Occipital lobe (tissue), 2 donors: ENCODE measurements around the gene LARP6. TPM values are rescaled to one million over a fixed set of nuclear protein-coding genes. Genes with fewer than 3 reads are reported as not detected.
"Not testable (repeated sequence)": the region's sequence is repeated elsewhere in the genome, so short reads cannot be mapped to it uniquely, and the experiment has no call there.

Experiments used
- DNase-seq: peaks from one replicate; lab custom pipeline; 2025; lab: John Stamatoyannopoulos, UW
- total RNA-seq: library from RNA; depleted of rRNA; stranded (reverse); fragments of >200 nt; gene quantifications from one replicate; pipeline ENCODE4 v1.2.3, GENCODE V29; 2014

Gene LARP6
- total RNA-seq, 1 donor from 2014 or later: 21.5 TPM

DNA sequence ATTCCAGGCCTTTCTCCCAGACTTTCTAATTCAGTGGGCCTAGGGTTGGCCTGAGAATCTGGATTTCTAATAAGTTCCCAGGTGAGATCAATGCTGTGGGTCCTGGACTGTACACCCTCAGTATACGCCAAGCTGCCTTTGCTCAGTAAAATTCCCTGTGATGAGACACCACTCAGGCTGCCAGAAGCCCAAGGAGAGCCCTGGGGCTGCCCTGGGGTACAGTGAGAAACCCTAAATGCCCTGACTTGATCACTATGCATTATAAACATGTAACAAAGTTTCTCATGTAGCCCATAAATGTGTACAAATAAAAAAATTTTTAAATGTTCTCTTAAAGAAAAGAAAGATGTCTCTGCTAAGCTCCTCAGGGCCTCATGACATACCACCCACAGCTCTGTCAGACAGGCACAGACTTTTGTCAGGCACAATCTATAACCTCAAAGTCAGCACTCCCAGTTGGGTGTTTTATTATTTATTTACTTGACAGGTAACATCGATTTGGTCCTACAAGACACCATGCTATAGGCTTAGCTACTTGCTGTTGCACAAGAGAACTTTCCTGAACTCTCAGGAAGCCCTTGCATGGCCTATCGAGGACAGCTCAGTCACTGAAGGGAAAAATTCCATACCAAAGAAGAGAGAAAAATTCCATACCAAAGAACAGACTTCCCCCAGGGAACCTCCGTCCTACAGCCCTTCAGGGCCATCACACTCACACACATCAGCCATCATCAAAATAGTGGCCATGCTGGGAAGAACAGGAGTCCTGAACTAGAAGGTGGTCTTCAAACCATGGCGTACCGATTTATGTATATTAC is 22.7 kb downstream of the LARP6 start:
- DNase-seq: no peak

- DNase-seq: no peak
Observed at GRCh38 chr15:70830615-70831014, 23.3 kb downstream of the LARP6 start.

DNA sequence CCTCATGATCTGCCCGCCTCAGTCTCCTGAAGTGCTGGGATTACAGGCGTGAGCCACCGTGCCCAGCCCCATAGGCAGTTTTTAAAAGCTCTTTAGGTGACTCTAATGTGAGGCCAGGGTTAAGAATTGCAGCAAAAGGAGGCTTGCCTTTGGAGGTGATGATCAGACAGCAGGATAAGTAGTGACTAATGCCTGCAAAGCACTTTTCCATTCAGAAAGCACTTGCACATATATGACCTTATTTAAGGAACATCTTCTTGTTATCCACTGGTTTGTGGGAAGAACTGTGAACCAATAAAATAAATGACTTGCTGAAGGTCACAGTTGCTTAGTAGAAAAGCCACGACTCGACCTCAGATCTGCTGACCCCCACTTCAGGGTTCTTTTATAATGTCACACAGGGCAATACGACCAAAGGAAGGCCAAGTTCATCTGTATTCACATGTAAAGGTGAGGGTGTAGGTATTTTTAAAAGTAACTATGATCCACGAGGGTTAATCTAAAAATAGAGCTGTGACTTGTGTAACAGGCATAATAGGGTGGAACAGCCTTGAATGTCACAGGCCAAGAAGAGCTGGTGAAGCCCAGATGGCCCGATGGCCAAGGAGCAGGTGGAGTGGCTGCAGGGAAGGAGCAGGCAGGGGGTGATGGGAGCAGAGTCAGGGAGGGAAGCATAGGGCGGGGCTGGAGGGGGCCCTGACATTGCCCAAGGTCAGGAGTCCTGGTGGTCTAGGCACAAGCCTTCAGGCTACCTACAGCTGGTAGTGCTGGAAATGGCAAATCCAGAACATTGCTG is 24.4 kb downstream of the LARP6 start:
- no peak for DNase-seq

GRCh38 chr15:70827721-70828120 is 26.2 kb downstream of the LARP6 start:
- no peak for DNase-seq

- no peak for DNase-seq
Observed at GRCh38 chr15:70826634-70827033, 27.3 kb downstream of the LARP6 start.

DNA sequence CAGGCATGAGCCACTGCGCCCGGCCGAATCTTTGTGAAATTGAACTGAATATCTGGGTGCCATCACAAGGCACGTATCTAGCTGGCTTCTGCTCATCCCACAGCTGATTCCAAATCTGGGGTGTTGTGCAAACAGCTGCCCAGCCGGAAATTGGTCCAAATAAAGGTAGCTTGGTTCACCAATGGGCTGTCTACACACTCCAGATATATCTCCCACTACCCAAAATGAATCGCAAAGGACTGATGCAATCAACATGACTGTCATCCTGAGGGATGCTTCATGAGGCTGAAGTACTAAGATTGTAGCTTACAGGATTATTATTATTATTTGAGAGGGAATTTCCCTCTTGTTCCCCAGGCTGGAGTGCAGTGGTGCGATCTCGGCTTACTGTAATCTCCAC is 28.1 kb downstream of the LARP6 start:
- DNase-seq: no peak

GRCh38 chr15:70823196-70823595 is 30.8 kb downstream of the LARP6 start:
- no peak for DNase-seq

GRCh38 chr15:70820214-70820613 is 33.7 kb downstream of the LARP6 start:
- DNase-seq: no peak

DNA sequence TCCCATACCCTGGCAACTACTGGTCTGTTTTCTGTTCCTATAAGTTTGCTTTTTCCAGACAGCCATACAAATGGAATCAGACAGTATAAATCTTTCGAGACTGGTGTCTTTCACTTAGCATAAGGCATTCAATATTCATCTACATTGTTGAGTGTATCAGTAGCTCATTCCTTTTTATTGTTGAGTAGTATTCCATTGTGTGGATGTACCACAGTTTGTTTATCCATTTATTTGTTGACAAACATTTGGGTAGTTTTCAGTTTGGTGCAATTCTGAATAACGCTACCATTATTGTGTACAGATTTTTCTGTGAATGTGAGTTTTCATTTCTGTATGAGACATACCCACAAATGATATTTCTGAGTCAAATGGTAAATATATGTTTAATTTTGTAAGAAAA is 35.4 kb downstream of the LARP6 start:
- DNase-seq: no peak

GRCh38 chr15:70817266-70817665 is 36.7 kb downstream of the LARP6 start:
- DNase-seq: no peak

GRCh38 chr15:70815604-70816003 is 38.4 kb downstream of the LARP6 start:
- DNase-seq: no peak

DNA sequence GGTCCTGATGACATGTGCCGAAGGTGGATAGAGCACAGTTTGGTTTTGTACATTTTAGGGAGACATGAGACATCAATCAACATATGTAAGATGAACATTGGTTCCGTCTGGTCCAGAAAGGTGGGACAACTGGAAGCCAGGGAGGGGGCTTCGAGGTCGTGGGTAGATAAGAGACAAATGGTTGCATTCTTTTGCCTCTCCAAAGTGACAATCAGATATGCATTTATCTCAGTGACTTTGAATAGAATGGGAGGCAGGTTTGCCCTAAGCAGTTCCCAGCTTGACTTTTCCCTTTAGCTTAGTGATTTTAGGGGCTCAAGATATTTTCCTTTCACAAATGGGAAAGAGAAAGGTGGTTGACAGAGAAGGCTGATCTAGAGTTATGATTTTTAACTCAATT is 38.9 kb downstream of the LARP6 start:
- DNase-seq: not testable (repeated sequence)

DNA sequence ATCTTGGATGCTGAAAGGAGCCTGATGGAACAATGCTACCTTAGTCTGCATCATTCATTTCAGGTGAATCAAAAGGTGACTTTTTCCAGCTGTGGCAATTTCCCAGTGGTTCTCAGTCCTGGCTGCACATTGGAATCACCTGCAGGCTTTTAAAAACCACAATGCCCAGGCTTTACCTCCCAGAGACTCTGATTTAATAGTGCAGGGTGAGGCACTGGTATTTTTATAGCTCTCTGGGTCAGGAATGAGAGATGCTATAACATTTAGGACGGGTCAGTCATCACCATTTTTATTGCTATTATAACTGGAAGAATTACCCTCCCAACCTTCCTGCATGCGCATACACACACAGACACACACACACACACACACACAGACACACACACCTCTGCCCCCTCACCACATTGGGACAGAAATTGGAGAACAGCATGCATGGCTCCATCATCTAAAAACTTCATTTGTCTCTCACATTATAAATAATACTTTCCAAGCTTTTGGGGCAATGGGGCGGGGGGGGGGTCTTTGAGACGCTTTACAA is 41.1 kb downstream of the LARP6 start:
- DNase-seq: no peak

- DNase-seq: no peak
Observed at GRCh38 chr15:70810916-70811578, 42.9 kb downstream of the LARP6 start.

DNA sequence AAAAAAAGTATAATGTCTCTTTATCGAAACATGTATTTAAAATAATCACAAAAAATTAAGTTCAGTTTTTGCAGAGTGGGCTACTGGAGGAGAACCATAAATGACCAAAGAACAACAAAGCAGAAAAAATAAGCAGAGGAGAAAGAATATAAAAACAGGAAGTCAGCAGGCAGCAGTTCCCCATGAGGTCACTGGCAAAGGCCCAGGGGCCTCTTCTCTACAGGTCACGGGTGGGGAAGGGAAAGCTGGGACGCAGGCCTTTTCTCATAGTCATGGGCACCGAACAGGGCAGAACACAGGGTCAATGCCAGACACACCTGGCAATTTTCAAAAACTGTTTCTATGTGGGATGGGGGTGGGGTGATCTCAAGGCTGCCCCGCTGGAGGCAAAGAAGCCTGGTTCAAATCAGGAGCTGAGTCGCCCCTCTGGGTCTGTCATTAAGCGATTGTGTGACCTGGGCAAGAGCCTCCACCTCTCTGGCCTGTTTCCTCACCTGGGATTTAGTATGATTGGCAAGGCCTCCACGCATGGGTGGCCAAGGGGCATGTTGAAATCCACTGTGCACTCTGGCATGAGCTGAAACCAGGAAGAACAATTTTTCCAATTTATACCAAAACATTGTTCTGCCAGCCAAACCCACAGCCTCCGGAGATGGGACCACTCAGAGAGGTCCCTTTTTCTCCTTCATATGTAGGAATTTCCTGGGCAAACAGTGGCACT is 46.8 kb downstream of the LARP6 start:
- no peak for DNase-seq

- not testable (repeated sequence) for DNase-seq
Observed at GRCh38 chr15:70804388-70804787, 49.6 kb downstream of the LARP6 start.

GRCh38 chr15:70802629-70803028 is 51.3 kb downstream of the LARP6 start:
- no peak for DNase-seq

- DNase-seq: no peak
Observed at GRCh38 chr15:70801109-70801508, 52.8 kb downstream of the LARP6 start.

DNA sequence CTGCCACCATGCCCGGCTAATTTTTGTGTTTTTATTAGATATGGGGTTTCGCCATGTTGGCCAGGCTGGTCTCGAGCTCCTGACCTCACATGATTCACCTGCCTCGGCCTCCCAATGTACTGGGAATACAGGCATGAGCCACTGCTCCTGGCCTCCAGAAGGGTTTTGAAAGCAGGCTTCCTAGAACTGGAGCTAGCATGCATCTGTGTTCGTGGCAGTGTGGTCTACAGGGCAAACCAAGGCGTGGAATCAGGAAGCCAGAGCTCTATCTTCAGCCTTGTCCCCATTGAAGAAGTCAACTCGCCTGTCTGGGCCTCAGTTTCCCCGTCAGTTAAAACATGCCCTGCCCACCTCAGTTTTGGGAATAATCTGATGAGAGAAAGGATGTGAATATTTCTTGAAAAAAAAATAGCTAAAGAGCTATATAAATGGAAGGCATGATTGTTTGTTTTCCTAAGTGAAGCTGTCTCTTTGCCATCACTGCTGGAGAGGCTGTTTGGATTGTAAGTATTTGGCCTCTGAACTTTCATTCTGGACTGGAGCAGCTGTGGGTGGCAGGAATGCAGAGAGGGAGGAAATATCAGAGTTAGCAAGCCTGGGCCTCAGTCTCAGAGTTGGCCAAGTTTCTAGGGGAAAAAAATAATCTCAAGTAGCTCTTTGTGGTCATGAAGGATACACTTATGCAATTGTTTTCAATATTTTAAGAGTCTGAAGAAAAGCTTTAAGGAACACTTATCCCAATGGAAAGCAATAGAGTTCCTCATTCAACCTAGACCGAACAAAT is 54.1 kb downstream of the LARP6 start:
- DNase-seq: no peak

DNA sequence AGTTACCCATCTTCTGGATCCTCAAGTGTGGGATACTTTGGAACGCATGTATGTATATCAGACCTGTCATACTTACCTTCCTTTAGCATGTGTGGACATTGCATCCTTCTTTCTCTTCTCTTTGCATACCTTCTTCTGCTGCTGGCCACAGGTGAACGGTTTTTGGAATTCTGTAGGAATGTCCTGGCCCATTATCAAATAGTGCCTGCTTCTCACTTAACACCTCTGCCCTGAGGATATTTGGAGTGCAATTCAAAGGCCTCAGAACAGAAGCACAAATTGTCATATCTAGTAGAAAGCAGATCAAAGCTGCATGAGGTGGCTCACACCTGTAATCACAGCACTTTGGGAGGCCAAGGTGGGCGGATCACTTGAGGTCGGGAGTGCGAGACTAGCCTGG is 56.5 kb downstream of the LARP6 start:
- DNase-seq: no peak
